H1 (cell line): ENCODE results near the gene PGBD5. TPM values are rescaled to one million over a fixed set of nuclear protein-coding genes. Genes with fewer than 3 reads are reported as not detected.

Experiments
- CTCF ChIA-PET: fragments of 300-600 bp; sonication (Branson Sonifier 250); formaldehyde crosslinking; loops from one replicate; lab custom pipeline; 2021; ENCODE audit not compliant: partially characterized antibody; lab: Charles Lee
- POLR2A ChIA-PET: fragments of 300-600 bp; sonication (Branson Sonifier 250); formaldehyde crosslinking; loops from one replicate; lab custom pipeline; 2021; ENCODE audit warnings: inconsistent platforms; ENCODE audit not compliant: partially characterized antibody; lab: Charles Lee
- DNase-seq, 2 experiments: peaks; one replicate each; pipeline versions ENCODE4 v3.0.0 to v3.0.0-alpha.2; 2010 to 2022; ENCODE audit warnings: low spot score in 2 of 2, low read depth in 1 of 2, mixed read lengths in 1 of 2
- FAIRE-seq: peaks from 2 replicates; lab custom pipeline; 2011; peaks lifted over from hg19 to GRCh38; lab: Jason Lieb, UNC
- H2AFZ ChIP-seq: 2 replicates; pipeline ENCODE4 v1.8.1; 2012; ENCODE audit warnings: low read length, inconsistent platforms
- H2AK5ac ChIP-seq: 2 replicates; pipeline ENCODE4 v1.6.1; 2013; ENCODE audit warnings: low read depth, low read length
- H2BK120ac ChIP-seq: replicated peaks from 2 replicates; pipeline ENCODE3; 2013; ENCODE audit warnings: low read depth, low read length, inconsistent platforms
- H2BK12ac ChIP-seq: 2 replicates; pipeline ENCODE4 v1.6.1; 2013; ENCODE audit warnings: low read depth, low read length
- H2BK15ac ChIP-seq: 2 replicates; pipeline ENCODE4 v1.6.1; 2013; ENCODE audit warnings: low read length
- H2BK20ac ChIP-seq: 2 replicates; pipeline ENCODE4 v1.6.1; 2013; ENCODE audit warnings: low read length
- H2BK5ac ChIP-seq: 2 replicates; pipeline ENCODE4 v1.6.1; 2013; ENCODE audit warnings: low read depth, low read length
- H3K14ac ChIP-seq: 2 replicates; pipeline ENCODE4 v1.6.1; 2013; ENCODE audit warnings: inconsistent platforms; ENCODE audit not compliant: insufficient read length
- H3K18ac ChIP-seq: 2 replicates; pipeline ENCODE4 v1.6.1; 2013; ENCODE audit warnings: low read length; ENCODE audit errors: extremely low read depth
- H3K23ac ChIP-seq: 2 replicates; pipeline ENCODE4 v1.6.1; 2013; ENCODE audit warnings: inconsistent platforms; ENCODE audit not compliant: insufficient read length
- H3K23me2 ChIP-seq: 2 replicates; pipeline ENCODE4 v1.6.1; 2013; ENCODE audit warnings: low read depth, low read length
- H3K27ac ChIP-seq: 2 replicates; pipeline ENCODE4 v1.6.1; 2011; ENCODE audit warnings: low read depth, low read length, inconsistent platforms
- H3K27me3 ChIP-seq, 4 experiments: replicated peaks in 1 of 4; 1 replicate in 1 of 4; 2 replicates in 3 of 4; pipeline versions ENCODE4 v1.6.1 to v1.8.1; 2011 to 2013; ENCODE audit warnings: low read length in 3 of 4, mild to moderate bottlenecking in 3 of 4, inconsistent platforms in 2 of 4, mixed read lengths in 2 of 4, moderate library complexity in 1 of 4; ENCODE audit not compliant: control insufficient read depth in 3 of 4, insufficient read depth in 3 of 4; ENCODE audit errors: extremely low read depth in 1 of 4
- H3K36me3 ChIP-seq, 4 experiments: 2 replicates each; pipeline versions ENCODE4 v1.6.1 to v1.8.1; 2011 to 2013; ENCODE audit warnings: mild to moderate bottlenecking in 4 of 4, low read length in 3 of 4, moderate library complexity in 2 of 4, control low read depth in 1 of 4, inconsistent platforms in 1 of 4; ENCODE audit not compliant: insufficient read depth in 4 of 4, control insufficient read depth in 2 of 4
- H3K4ac ChIP-seq: replicated peaks from 2 replicates; pipeline ENCODE3; 2013; ENCODE audit warnings: low read length, low read depth, mixed read lengths, inconsistent platforms; ENCODE audit not compliant: insufficient read length
- H3K4me1 ChIP-seq, 4 experiments: replicated peaks in 1 of 4; 1 replicate in 1 of 4; 2 replicates in 3 of 4; pipeline versions ENCODE4 v1.6.1 to v1.8.1; 2011 to 2013; ENCODE audit warnings: low read length in 3 of 4, inconsistent platforms in 2 of 4, mixed read lengths in 1 of 4; ENCODE audit not compliant: insufficient read depth in 4 of 4, control insufficient read depth in 3 of 4
- H3K4me2 ChIP-seq, 2 experiments: 2 replicates each; pipeline versions ENCODE4 v1.6.1 to v1.8.1; 2011 to 2013; ENCODE audit warnings: low read depth in 2 of 2, low read length in 2 of 2, control low read depth in 1 of 2, inconsistent platforms in 1 of 2, mild to moderate bottlenecking in 1 of 2; ENCODE audit not compliant: insufficient read depth in 1 of 2
- H3K4me3 ChIP-seq, 4 experiments: fragments of 200-600, 300-600 bp in 1 of 4; sonication (generic), shearing (Covaris generic), sonication (Bioruptor Twin) in 1 of 4; 2 replicates each; pipeline versions ENCODE4 v1.5.1 to v1.8.1; 2011 to 2016; ENCODE audit warnings: low read length in 4 of 4, low read depth in 3 of 4, control low read depth in 2 of 4, inconsistent platforms in 2 of 4, mild to moderate bottlenecking in 2 of 4, mixed read lengths in 1 of 4, moderate library complexity in 1 of 4; ENCODE audit not compliant: insufficient read depth in 2 of 4; ENCODE audit errors: extremely low read depth in 1 of 4
- H3K56ac ChIP-seq: replicated peaks from 2 replicates; pipeline ENCODE3; 2013; ENCODE audit warnings: low read depth, mild to moderate bottlenecking, mixed read lengths, low read length, inconsistent platforms; ENCODE audit not compliant: insufficient read length
- H3K79me1 ChIP-seq: 2 replicates; pipeline ENCODE4 v1.6.1; 2013; ENCODE audit warnings: low read depth, low read length, control low read depth
- H3K79me2 ChIP-seq, 2 experiments: 2 replicates each; pipeline versions ENCODE4 v1.6.1 to v1.8.1; 2012 to 2013; ENCODE audit warnings: low read length in 2 of 2, mild to moderate bottlenecking in 2 of 2, inconsistent platforms in 1 of 2; ENCODE audit not compliant: insufficient read depth in 2 of 2, control insufficient read depth in 1 of 2
- H3K9ac ChIP-seq, 4 experiments: replicated peaks in 1 of 4; 1 replicate in 1 of 4; 2 replicates in 3 of 4; pipeline versions ENCODE4 v1.6.1 to v1.8.1; 2011 to 2013; ENCODE audit warnings: low read depth in 3 of 4, low read length in 3 of 4, control low read depth in 2 of 4, mild to moderate bottlenecking in 2 of 4, moderate library complexity in 2 of 4, inconsistent platforms in 1 of 4; ENCODE audit errors: extremely low read depth in 1 of 4
- H3K9me3 ChIP-seq, 2 experiments: 2 replicates each; pipeline versions ENCODE4 v1.6.1 to v1.8.1; 2012 to 2013; ENCODE audit warnings: mild to moderate bottlenecking in 2 of 2, moderate library complexity in 2 of 2, control low read depth in 1 of 2, inconsistent platforms in 1 of 2, low read depth in 1 of 2, low read length in 1 of 2, mixed read lengths in 1 of 2; ENCODE audit not compliant: insufficient read depth in 2 of 2
- H4K20me1 ChIP-seq, 2 experiments: replicated peaks in 1 of 2; 2 replicates each; pipeline versions ENCODE3 to v1.8.1; 2011 to 2013; ENCODE audit warnings: inconsistent platforms in 2 of 2, low read length in 2 of 2, mild to moderate bottlenecking in 1 of 2; ENCODE audit not compliant: insufficient read depth in 2 of 2, control insufficient read depth in 1 of 2
- H4K5ac ChIP-seq: 2 replicates; pipeline ENCODE4 v1.6.1; 2013; ENCODE audit warnings: low read length, low read depth, mixed read lengths, inconsistent platforms; ENCODE audit not compliant: insufficient read length
- H4K8ac ChIP-seq: 2 replicates; pipeline ENCODE4 v1.8.0; 2013; ENCODE audit warnings: mild to moderate bottlenecking, moderate library complexity, low read length, inconsistent platforms; ENCODE audit not compliant: insufficient read depth; ENCODE audit errors: extremely low read depth
- H4K91ac ChIP-seq: replicated peaks from 2 replicates; pipeline ENCODE3; 2013; ENCODE audit warnings: low read length, mixed read lengths, inconsistent platforms; ENCODE audit not compliant: insufficient read length
- ATF3 ChIP-seq: IDR thresholded peaks from 2 replicates; pipeline ENCODE4 v1.6.1; 2011; ENCODE audit warnings: low read depth, mild to moderate bottlenecking, low read length; ENCODE audit not compliant: insufficient read depth
- CHD2 ChIP-seq: IDR thresholded peaks from 2 replicates; pipeline ENCODE4 v1.6.1; 2012; ENCODE audit warnings: low read length, improper control_type of control experiment
- EZH2 ChIP-seq: fragments of 200-600 bp; sonication (generic); IDR thresholded peaks from 2 replicates; pipeline ENCODE4 v1.7.1; 2012; ENCODE audit warnings: low read depth, mild to moderate bottlenecking, moderate library complexity, low read length, inconsistent platforms; ENCODE audit not compliant: severe bottlenecking
- GABPA ChIP-seq: IDR thresholded peaks from 2 replicates; pipeline ENCODE4 v1.6.1; 2011; ENCODE audit warnings: mild to moderate bottlenecking, low read length, moderate library complexity, borderline replicate concordance; ENCODE audit not compliant: insufficient read depth
- MAX ChIP-seq: IDR thresholded peaks from 2 replicates; pipeline ENCODE4 v1.6.1; 2012; ENCODE audit warnings: inconsistent platforms
- POU5F1 ChIP-seq: IDR thresholded peaks from 2 replicates; pipeline ENCODE4 v1.6.1; 2011; ENCODE audit warnings: low read depth, mild to moderate bottlenecking, low read length, moderate library complexity
- RXRA ChIP-seq: IDR thresholded peaks from 2 replicates; pipeline ENCODE4 v1.6.1; 2011; ENCODE audit warnings: low read depth, mild to moderate bottlenecking, low read length, moderate library complexity; ENCODE audit not compliant: insufficient read depth
- YY1 ChIP-seq: IDR thresholded peaks from 2 replicates; pipeline ENCODE4 v1.6.1; 2011; ENCODE audit warnings: low read depth, mild to moderate bottlenecking, low read length
- ZNF274 ChIP-seq: IDR thresholded peaks from 2 replicates; pipeline ENCODE4 v1.7.0; 2012; ENCODE audit warnings: low read length, borderline replicate concordance; ENCODE audit errors: extremely low read depth
- WGBS, 2 experiments: shearing (Covaris generic) in 1 of 2; methylation state at CpG; one replicate each; pipeline versions ENCODE4 v1.1.6 to v1.1.7; 2013 to 2015; ENCODE audit warnings: low lambda C conversion rate in 2 of 2, mixed read lengths in 2 of 2, inconsistent platforms in 1 of 2, low coverage in 1 of 2, missing lambda C conversion rate in 1 of 2; ENCODE audit not compliant: insufficient replicate concordance in 2 of 2, insufficient coverage in 1 of 2, insufficient read length in 1 of 2; ENCODE audit errors: extremely low coverage in 1 of 2, missing lambda C conversion rate in 1 of 2; 5-methylcytosine and 5-hydroxymethylcytosine counted together
- polyA plus RNA-seq, 7 experiments: library from polyadenylated mRNA; depleted of rRNA in 3 of 7; stranded (reverse) in 5 of 7; unstranded in 2 of 7; fragments of >200 nt in 5 of 7; fragments of 200-250 nt in 2 of 7; gene quantifications; 1 replicate in 5 of 7; 2 replicates in 1 of 7; 4 replicates in 1 of 7; pipeline versions ENCODE4 v1.2.1 to v1.2.3, GENCODE V29; 2011 to 2013; ENCODE audit warnings: missing spikeins in 2 of 7, mixed read lengths in 2 of 7
- total RNA-seq: library from RNA; stranded (reverse); fragmentation: NEBNext Ultra II Directional; extraction: Animal tissue kit (Norgen Biotek cat#: 25700); gene quantifications from 2 replicates; pipeline ENCODE4 v1.2.1, GENCODE V29; 2021
- TF ChIP-seq, protein P1 (sequence below), 3 experiments: IDR thresholded peaks; 1 replicate in 2 of 3; 2 replicates in 1 of 3; pipeline versions ENCODE4 v1.5.1 to v1.6.1; 2011; ENCODE audit warnings: low read length in 3 of 3, mild to moderate bottlenecking in 3 of 3, inconsistent platforms in 2 of 3, low read depth in 1 of 3, moderate library complexity in 1 of 3; ENCODE audit not compliant: insufficient read depth in 1 of 3; ENCODE audit errors: control extremely low read depth in 1 of 3

Gene PGBD5
- total and polyA plus RNA-seq, 2 of the 8 experiments (the other 6 are each of a cell fraction or from before 2014, with no cell fraction given) = 16.3 to 18.4 TPM

- DNase-seq = no peak
- no peak for TF ChIP-seq GABPA
- no peak for TF ChIP-seq ZNF274
- no peak for TF ChIP-seq EZH2
- no peak for TF ChIP-seq RXRA
- TF ChIP-seq POU5F1 = no peak
- TF ChIP-seq, protein P1, sequence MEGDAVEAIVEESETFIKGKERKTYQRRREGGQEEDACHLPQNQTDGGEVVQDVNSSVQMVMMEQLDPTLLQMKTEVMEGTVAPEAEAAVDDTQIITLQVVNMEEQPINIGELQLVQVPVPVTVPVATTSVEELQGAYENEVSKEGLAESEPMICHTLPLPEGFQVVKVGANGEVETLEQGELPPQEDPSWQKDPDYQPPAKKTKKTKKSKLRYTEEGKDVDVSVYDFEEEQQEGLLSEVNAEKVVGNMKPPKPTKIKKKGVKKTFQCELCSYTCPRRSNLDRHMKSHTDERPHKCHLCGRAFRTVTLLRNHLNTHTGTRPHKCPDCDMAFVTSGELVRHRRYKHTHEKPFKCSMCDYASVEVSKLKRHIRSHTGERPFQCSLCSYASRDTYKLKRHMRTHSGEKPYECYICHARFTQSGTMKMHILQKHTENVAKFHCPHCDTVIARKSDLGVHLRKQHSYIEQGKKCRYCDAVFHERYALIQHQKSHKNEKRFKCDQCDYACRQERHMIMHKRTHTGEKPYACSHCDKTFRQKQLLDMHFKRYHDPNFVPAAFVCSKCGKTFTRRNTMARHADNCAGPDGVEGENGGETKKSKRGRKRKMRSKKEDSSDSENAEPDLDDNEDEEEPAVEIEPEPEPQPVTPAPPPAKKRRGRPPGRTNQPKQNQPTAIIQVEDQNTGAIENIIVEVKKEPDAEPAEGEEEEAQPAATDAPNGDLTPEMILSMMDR (IDR thresholded peaks at IDR 0.05; ENCODE audit: control extremely low read depth in 1 of 3, insufficient read depth in 1 of 3, low read depth in 1 of 3, low read length in 3 of 3) = no peak
- TF ChIP-seq MAX = no peak
- TF ChIP-seq CHD2 = no peak
- TF ChIP-seq ATF3 = no peak
- TF ChIP-seq YY1 = no peak
Measured at GRCh38 chr1:230387296-230387695, 38.8 kb downstream of the PGBD5 start.

More at GRCh38 chr1:230387296-230387695, 38.8 kb downstream of the PGBD5 start:
- H3K23ac ChIP-seq = no peak overlapping the region
- H3K4me3 ChIP-seq = no peak overlapping the region
- H4K91ac ChIP-seq = no peak overlapping the region
- H4K20me1 ChIP-seq = peaks cover 0 to 2% of the 10 kb centered on the region in 2 experiments
- no peak overlapping the region for H2AK5ac ChIP-seq
- H2BK20ac ChIP-seq = no peak overlapping the region
- H3K4ac ChIP-seq = no peak overlapping the region
- no peaks in the 10 kb centered on the region for H3K23me2 ChIP-seq
- H2BK15ac ChIP-seq = no peak overlapping the region
- no peaks in the 10 kb centered on the region for H3K36me3 ChIP-seq
- H3K4me1 ChIP-seq = peaks cover 7 to 18% (median 9%) of the 10 kb centered on the region in 4 experiments; a peak in 6 of 7 replicates
- H2AFZ ChIP-seq = no peak overlapping the region
- no peak overlapping the region for H4K5ac ChIP-seq
- no peak overlapping the region for H2BK120ac ChIP-seq
- H2BK5ac ChIP-seq = no peak overlapping the region
- ChIA-PET CTCF (interaction anchor here (0.9 to 1.4 kb wide), 2 partner anchors 11 to 14 kb away, joined by 3 to 4 read pairs; no protein-coding TSS in a partner anchor), POLR2A (no interaction called here)
- H3K4me2 ChIP-seq = no peak overlapping the region
- H4K8ac ChIP-seq = no peak overlapping the region
- H2BK12ac ChIP-seq = no peak overlapping the region
- H3K9me3 ChIP-seq = no peaks in the 10 kb centered on the region
- no peak overlapping the region for H3K56ac ChIP-seq
- H3K79me1 ChIP-seq = peaks cover 4% of the 10 kb centered on the region
- no peaks in the 10 kb centered on the region for H3K27me3 ChIP-seq
- H3K18ac ChIP-seq = no peak overlapping the region
- 93% methylated on average over 2 of the region's 2 CpGs; no CpG with 5 or more reads in 1 of the 2 experiments for WGBS, 2 experiments
- peaks cover 0 to 30% of the 10 kb centered on the region in 2 experiments; a peak in 2 of 4 replicates for H3K79me2 ChIP-seq
- no peak overlapping the region for H3K9ac ChIP-seq
- no peak overlapping the region for H3K14ac ChIP-seq
- no peak overlapping the region for H3K27ac ChIP-seq
- no peak for FAIRE-seq
